HepG2 (cell line): ENCODE results near the gene TMEM14A. TPM values are rescaled to one million over a fixed set of nuclear protein-coding genes. Genes with fewer than 3 reads are reported as not detected.

ENCODE experiments used
- CHD4 ChIP-seq: fragments of 200-600 bp; sonication (generic); IDR thresholded peaks from 2 replicates; pipeline ENCODE4 v1.7.0; 2017; ENCODE audit warnings: mild to moderate bottlenecking, low read length, borderline replicate concordance
- HMGXB3 ChIP-seq: sonication (generic); formaldehyde crosslinking; IDR thresholded peaks from 2 replicates; pipeline ENCODE4 v1.4.0; 2020; ENCODE audit warnings: missing genetic modification reagents, borderline replicate concordance
- HNRNPH1 ChIP-seq: fragments of 200-400 bp; formaldehyde crosslinking; optimal IDR thresholded peaks from 2 replicates; pipeline ENCODE3; 2017; ENCODE audit warnings: mild to moderate bottlenecking, low read depth, low read length
- JUND ChIP-seq: sonication (generic); formaldehyde crosslinking; IDR thresholded peaks from 2 replicates; pipeline ENCODE4 v1.8.0; 2022; ENCODE audit warnings: mild to moderate bottlenecking, missing genetic modification reagents
- MAZ ChIP-seq, 2 experiments: sonication (generic) in 1 of 2; formaldehyde crosslinking in 1 of 2; IDR thresholded peaks; 2 replicates each; pipeline versions ENCODE4 v1.5.0 to v1.6.1; 2012 to 2020; ENCODE audit warnings: low read depth in 2 of 2, mild to moderate bottlenecking in 2 of 2, borderline replicate concordance in 1 of 2, improper control_type of control experiment in 1 of 2, low read length in 1 of 2, missing genetic modification reagents in 1 of 2, moderate library complexity in 1 of 2
- NRL ChIP-seq: sonication (generic); formaldehyde crosslinking; IDR thresholded peaks from 2 replicates; pipeline ENCODE4 v1.5.0; 2020; ENCODE audit warnings: missing genetic modification reagents, mild to moderate bottlenecking, moderate library complexity, borderline replicate concordance
- PATZ1 ChIP-seq: sonication (generic); formaldehyde crosslinking; IDR thresholded peaks from 2 replicates; pipeline ENCODE4 v1.4.0; 2020; ENCODE audit warnings: missing genetic modification reagents
- RCOR2 ChIP-seq: IDR thresholded peaks from 2 replicates; pipeline ENCODE4 v1.6.1; 2016; ENCODE audit warnings: missing biosample characterization, missing genetic modification reagents
- ZNF572 ChIP-seq: sonication (generic); formaldehyde crosslinking; IDR thresholded peaks from 2 replicates; pipeline ENCODE4 v1.5.1; 2020; ENCODE audit warnings: mild to moderate bottlenecking, missing genetic modification reagents
- ZNF576 ChIP-seq: sonication (generic); formaldehyde crosslinking; IDR thresholded peaks from 2 replicates; pipeline ENCODE4 v1.4.0; 2020; ENCODE audit warnings: mild to moderate bottlenecking, missing genetic modification reagents
- ZNF639 ChIP-seq: conservative IDR thresholded peaks from 2 replicates; pipeline ENCODE4 v1.6.1; 2018; ENCODE audit warnings: missing genetic modification reagents
- ZSCAN29 ChIP-seq: sonication (generic); formaldehyde crosslinking; conservative IDR thresholded peaks from 2 replicates; pipeline ENCODE4 v1.4.0; 2020; ENCODE audit warnings: mild to moderate bottlenecking, missing genetic modification reagents
- ZSCAN5A ChIP-seq: sonication (generic); formaldehyde crosslinking; IDR thresholded peaks from 2 replicates; pipeline ENCODE4 v1.8.0; 2022; ENCODE audit warnings: mild to moderate bottlenecking, missing genetic modification reagents, borderline replicate concordance
- polyA plus RNA-seq, 8 experiments: library from polyadenylated mRNA; depleted of rRNA in 3 of 8; stranded (reverse) in 7 of 8; unstranded in 1 of 8; fragments of >200 nt; fragmentation: Illumina TruSeq in 4 of 8; extraction: Trizol in 4 of 8; gene quantifications; 2 replicates each; pipeline versions ENCODE4 v1.2.1 to v1.2.3, GENCODE V29; 2011 to 2016; ENCODE audit warnings: low read depth in 4 of 8, missing spikeins in 1 of 8, mixed read lengths in 1 of 8; ENCODE audit not compliant: insufficient read depth in 1 of 8
- total RNA-seq, 5 experiments: library from RNA; depleted of rRNA; stranded (reverse); fragments of >200 nt; fragmentation: Illumina TruSeq; extraction: Trizol; gene quantifications; 2 replicates each; pipeline ENCODE4 v1.2.3, GENCODE V29; 2016; ENCODE audit warnings: low read depth in 1 of 5

The TMEM14A gene
- total and polyA plus RNA-seq, 2 of the 13 experiments (the other 11 are each of a cell fraction or from before 2014, with no cell fraction given) = 24.6 to 73.7 TPM

GRCh38 chr6:52724406-52725121 is 53.7 kb downstream of the TMEM14A start (continued):
- TF ChIP-seq ZNF639 = no peak
- TF ChIP-seq HNRNPH1 = no peak
- peak; percentile 27; the same call in 1 of the 2 replicates for TF ChIP-seq NRL (CRISPR knock-in tag)
- TF ChIP-seq HMGXB3 (CRISPR knock-in tag) = 0 out of 2 replicates have a peak, but pooled peaks have one; percentile 23
- no peak for TF ChIP-seq PATZ1 (CRISPR knock-in tag)
- no peak for TF ChIP-seq JUND (CRISPR knock-in tag)
- no peak for TF ChIP-seq ZSCAN29 (CRISPR knock-in tag)
- TF ChIP-seq MAZ (IDR thresholded peaks at IDR 0.05; ENCODE audit: borderline replicate concordance, low read depth, low read length) = no peak
- no peak for TF ChIP-seq MAZ (CRISPR knock-in tag; IDR thresholded peaks at IDR 0.05; ENCODE audit: low read depth)
- TF ChIP-seq ZNF576 (CRISPR knock-in tag) = no peak
- no peak for TF ChIP-seq ZNF572 (CRISPR knock-in tag)
- no peak for TF ChIP-seq ZSCAN5A (CRISPR knock-in tag)
- 0 out of 2 replicates have a peak, but pooled peaks have one; percentile 30 for TF ChIP-seq RCOR2
- no peak for TF ChIP-seq CHD4
